HG03280 (cell line): ENCODE data around the gene ASB16.

Experiments used
- ATAC-seq: cut with Tn5 transposase; IDR thresholded peaks from one replicate; pipeline ENCODE4 v1.9.1; 2021; ENCODE audit warnings: mild to moderate bottlenecking, moderate library complexity; ENCODE audit not compliant: unreplicated experiment

ASB16 gene

GRCh38 chr17:44188576-44189403 is 18.3 kb downstream of the ASB16 start:
- ATAC-seq, result no peak

GRCh38 chr17:44190481-44190880 is 20.0 kb downstream of the ASB16 start:
- ATAC-seq, result no peak

DNA sequence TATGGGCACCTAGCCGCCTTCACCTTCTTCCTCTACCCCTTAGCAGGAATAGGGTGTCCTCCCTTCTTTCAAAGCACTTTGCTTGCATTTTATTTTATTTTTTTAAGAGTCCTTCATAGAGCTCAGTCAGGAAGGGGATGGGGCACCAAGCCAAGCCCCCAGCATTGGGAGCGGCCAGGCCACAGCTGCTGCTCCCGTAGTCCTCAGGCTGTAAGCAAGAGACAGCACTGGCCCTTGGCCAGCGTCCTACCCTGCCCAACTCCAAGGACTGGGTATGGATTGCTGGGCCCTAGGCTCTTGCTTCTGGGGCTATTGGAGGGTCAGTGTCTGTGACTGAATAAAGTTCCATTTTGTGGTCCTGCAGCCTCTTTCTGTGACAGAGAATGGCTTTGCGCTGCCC is 20.9 kb downstream of the ASB16 start:
- no peak for ATAC-seq

DNA sequence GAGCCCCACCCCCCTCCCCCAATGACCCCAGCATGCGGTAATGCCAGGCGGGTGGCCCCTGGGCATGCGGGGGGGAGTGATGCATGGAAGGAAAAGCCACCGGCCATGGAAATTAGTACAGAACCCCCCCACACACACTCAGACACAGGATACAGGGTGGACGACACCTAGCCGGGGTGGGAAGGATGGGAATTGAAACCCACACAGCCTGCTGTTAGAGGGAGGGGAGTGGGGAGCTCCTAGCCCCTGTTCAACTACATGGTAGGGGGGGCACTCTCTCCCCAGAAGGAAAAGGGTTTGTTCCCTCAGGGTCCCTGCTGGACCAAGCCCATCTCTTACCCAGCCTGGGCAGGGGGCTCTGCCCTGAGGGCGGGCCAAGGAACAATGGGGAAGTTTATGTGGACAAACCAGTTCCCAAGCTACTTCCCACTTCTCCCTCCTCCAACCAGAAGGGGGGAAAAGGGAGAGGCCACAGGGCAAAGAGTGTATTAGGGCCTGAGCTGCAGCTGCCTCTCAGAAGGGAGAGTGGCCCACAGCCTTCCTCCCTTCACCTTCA is 21.5 kb downstream of the ASB16 start:
- ATAC-seq, result no peak

GRCh38 chr17:44192750-44193149 is 22.2 kb downstream of the ASB16 start:
- ATAC-seq, result no peak

DNA sequence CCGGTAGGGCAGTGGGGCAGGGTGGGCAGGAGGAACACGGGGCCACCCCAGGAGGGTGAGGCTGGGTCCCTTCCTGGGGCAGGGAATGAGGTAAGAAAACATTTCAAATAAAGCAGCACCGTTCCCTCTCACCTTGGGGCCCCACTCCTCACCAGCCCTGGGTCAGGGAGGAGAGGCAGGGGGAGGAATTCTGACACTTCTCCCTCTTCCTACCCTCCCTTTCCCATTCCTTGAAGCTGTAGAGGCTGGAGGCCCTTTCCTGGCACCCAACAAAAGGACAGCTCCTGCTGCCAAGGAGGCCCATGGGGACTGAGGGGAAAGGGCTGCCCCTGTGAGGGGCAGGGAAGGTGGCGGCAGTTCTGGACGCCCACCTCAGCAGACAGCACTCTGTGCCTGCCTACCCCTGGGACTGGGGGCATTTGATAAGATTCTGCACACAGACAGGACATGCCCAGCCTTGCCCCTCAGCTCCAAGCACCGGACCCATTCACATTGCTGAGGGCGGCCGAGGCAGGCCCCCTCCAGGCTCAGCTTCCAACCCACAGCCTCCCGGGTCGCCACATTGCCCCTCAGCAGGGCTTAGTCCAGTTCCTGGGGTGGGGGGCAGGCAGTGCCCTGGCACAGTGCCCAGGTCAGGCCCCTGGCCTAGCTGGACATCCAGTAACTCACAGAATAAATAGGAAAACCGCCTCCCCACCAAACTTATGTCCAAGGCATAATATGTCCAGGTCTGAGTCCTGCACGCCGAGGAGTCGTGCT is 23.0 kb downstream of the ASB16 start:
- ATAC-seq, result no peak

GRCh38 chr17:44197107-44197506 is 26.6 kb downstream of the ASB16 start:
- no peak for ATAC-seq

- ATAC-seq, result no peak
Observed at GRCh38 chr17:44197980-44198720, 27.6 kb downstream of the ASB16 start.

- peak; percentile 28 for ATAC-seq
Observed at GRCh38 chr17:44198721-44199552, 28.4 kb downstream of the ASB16 start.

DNA sequence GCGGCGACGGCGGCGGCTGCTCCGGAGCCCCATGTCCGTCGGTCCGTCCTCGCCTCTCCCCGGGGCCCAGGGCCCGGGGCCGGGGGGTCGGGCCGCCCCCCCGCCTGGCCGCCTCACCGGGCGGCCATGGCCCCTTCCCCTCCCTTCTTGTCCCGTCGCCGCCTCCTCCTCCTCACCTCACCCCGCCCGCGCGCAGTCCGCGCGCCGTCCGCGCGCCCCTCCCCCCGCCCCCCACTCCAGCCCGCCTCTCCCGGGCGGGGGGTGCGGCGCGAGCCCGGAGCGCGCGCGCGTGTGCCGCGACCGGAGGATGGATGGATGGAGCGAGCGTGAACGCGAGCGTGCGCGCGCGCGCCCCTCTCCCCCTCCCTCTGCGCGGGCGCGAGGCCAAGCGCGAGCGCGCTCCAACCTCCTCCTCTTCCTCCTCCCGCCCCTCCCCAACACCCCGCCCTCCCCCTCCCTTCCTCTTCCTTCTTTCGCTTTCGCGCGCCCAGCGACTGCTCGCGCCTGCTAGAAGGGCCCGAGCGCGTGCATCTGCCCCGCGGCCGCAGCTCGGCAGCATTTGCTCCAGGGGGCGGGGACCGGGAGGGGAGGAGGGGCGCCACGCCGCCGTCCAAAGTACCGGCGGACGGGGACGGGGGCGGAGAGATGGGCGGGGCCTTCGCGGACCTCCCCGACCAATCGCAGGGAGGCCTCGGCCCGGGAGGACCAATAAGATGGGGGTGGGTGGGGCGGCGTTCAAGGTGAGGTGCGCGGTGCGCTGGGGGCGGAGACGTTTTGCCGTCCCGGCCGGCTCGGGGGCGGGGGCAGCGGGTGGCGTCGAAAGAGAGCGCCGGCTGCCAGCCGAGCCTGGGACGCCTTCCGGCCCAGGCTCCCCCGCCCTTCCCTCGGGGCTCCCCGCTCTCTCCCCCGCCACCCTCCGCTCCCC is 29.3 kb downstream of the ASB16 start, which contains the start of gene ATXN7L3:
TSS of gene ATXN7L3 (minus strand) at position 332 of the 925 bp plus-strand sequence. CDS start 1,814 bp downstream, outside the sequence.
- ATAC-seq, result peak; percentile 70

DNA sequence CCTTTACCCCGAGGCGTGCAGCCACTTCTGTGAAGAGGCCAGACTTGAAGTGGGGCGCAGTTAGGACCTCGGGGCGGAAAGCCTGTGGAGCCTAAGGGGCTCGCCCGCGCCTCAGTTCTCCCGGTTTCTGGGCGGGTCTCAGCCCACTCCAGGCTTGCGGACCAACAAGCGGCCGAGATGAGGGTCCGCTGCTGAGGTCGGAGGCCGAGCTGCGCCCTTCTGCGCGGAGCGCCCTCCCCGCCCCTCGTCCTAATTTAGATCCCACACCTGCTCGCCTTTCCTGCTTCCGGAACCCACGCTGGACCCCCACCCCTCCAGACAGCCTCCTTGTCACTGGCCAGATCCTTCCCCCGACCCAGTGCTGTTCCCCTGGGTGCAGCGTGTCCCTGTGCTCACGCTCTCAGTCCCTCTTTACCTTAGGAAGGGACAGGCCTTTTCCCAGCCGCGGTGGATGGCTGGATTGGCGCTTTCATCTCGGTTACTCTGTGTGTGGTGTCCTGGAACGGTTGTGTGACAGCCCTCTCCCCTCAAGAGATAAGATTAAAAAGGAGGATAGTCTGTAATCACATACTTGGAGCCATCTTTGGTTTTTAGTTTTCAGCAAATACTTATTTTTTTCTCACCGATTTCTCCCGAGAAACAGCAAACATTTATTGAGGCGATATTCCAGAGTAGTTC is 30.1 kb downstream of the ASB16 start:
- no peak for ATAC-seq

- ATAC-seq, result no peak
Observed at GRCh38 chr17:44202756-44203155, 32.3 kb downstream of the ASB16 start.

- no peak for ATAC-seq
Observed at GRCh38 chr17:44203731-44204440, 33.4 kb downstream of the ASB16 start.

DNA sequence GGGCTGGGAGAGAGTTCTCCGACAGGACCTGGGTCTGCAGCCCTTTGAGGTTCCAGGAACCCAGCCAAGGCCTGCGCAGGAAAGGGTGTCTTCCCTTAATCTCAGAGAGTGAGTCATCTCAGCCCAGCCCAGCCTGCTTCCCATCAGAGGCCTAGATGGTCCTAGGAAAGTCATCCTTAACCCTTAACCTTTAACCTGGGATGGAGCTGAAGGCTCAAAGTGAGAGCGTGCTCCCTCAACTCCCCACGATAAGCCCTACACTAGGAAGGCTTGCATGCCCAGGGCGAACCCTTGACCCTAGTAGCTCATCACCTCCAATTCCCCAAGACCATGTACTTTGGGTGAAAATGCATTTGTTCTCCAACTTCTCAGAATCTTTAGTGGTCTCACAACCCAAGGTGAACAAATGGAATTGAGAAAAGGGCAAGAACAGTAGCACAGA is 34.0 kb downstream of the ASB16 start:
- ATAC-seq, result no peak

GRCh38 chr17:44205962-44206824 is 35.7 kb downstream of the ASB16 start:
- ATAC-seq, result no peak

- ATAC-seq, result no peak
Observed at GRCh38 chr17:44206825-44207155, 36.3 kb downstream of the ASB16 start.

GRCh38 chr17:44207319-44207718 is 36.8 kb downstream of the ASB16 start:
- no peak for ATAC-seq
